OCI-LY1 (cell line): Measurements from ENCODE around the gene THAP2.

Source experiments
- H2AFZ ChIP-seq: fragments of 200-600 bp; sonication (generic), shearing (Covaris generic); 2 replicates; pipeline ENCODE4 v1.6.0; 2014; ENCODE audit warnings: antibody characterized with exemption, mild to moderate bottlenecking, low read length
- H3F3A ChIP-seq: fragments of 200-600 bp; sonication (generic), shearing (Covaris generic); 2 replicates; pipeline ENCODE4 v1.6.0; 2014; ENCODE audit warnings: mild to moderate bottlenecking, antibody characterized with exemption, low read length, moderate library complexity; ENCODE audit not compliant: insufficient read depth
- H3K27ac ChIP-seq: fragments of 200-600 bp; sonication (generic); 2 replicates; pipeline ENCODE4 v1.5.1; 2014; ENCODE audit warnings: low read length, mixed run types, mild to moderate bottlenecking, low read depth; ENCODE audit not compliant: poor library complexity, severe bottlenecking
- H3K27me3 ChIP-seq: fragments of 200-600 bp; sonication (generic); 2 replicates; pipeline ENCODE4 v1.6.0; 2014; ENCODE audit warnings: antibody characterized with exemption, mild to moderate bottlenecking, low read length, moderate library complexity; ENCODE audit not compliant: insufficient read depth
- H3K36me3 ChIP-seq: fragments of 200-600 bp; sonication (generic); 2 replicates; pipeline ENCODE4 v1.6.1; 2014; ENCODE audit warnings: mild to moderate bottlenecking, antibody characterized with exemption, low read length, moderate library complexity, mixed read lengths; ENCODE audit not compliant: insufficient read depth
- H3K4me1 ChIP-seq: fragments of 200-600 bp; sonication (generic); 2 replicates; pipeline ENCODE4 v1.5.1; 2014; ENCODE audit warnings: mild to moderate bottlenecking, low read length, moderate library complexity; ENCODE audit not compliant: insufficient read depth, severe bottlenecking
- H3K4me2 ChIP-seq: fragments of 200-600 bp; sonication (generic), shearing (Covaris generic); 2 replicates; pipeline ENCODE4 v1.6.1; 2014; ENCODE audit warnings: low read length
- H3K4me3 ChIP-seq: fragments of 200-600 bp; sonication (generic); 2 replicates; pipeline ENCODE4 v1.5.1; 2014; ENCODE audit warnings: low read length, low read depth, mild to moderate bottlenecking, mixed read lengths; ENCODE audit not compliant: poor library complexity, severe bottlenecking
- H3K79me2 ChIP-seq: fragments of 200-600 bp; shearing (Covaris generic); 2 replicates; pipeline ENCODE4 v1.6.1; 2016; ENCODE audit warnings: mixed run types, low read length, mixed read lengths; ENCODE audit not compliant: insufficient read depth
- H3K9ac ChIP-seq: fragments of 200-600 bp; sonication (generic), shearing (Covaris generic); 2 replicates; pipeline ENCODE4 v1.6.1; 2014; ENCODE audit warnings: mild to moderate bottlenecking, low read length, mixed read lengths
- H3K9me2 ChIP-seq: fragments of 200-600 bp; sonication (generic), shearing (Covaris generic); 2 replicates; pipeline ENCODE4 v1.6.1; 2014; ENCODE audit warnings: low read depth, mild to moderate bottlenecking, low read length, mixed read lengths
- H3K9me3 ChIP-seq: fragments of 200-600 bp; shearing (Covaris generic); 2 replicates; pipeline ENCODE4 v1.6.1; 2014; ENCODE audit warnings: low read length, mixed read lengths
- H4K20me1 ChIP-seq: fragments of 200-600 bp; sonication (generic), shearing (Covaris generic); 2 replicates; pipeline ENCODE4 v1.6.0; 2016; ENCODE audit warnings: mild to moderate bottlenecking, low read length; ENCODE audit not compliant: insufficient read depth
- EZH2 ChIP-seq: fragments of 200-600 bp; sonication (generic), shearing (Covaris generic); IDR thresholded peaks from 2 replicates; pipeline ENCODE4 v1.8.0; 2017; ENCODE audit warnings: borderline replicate concordance, mixed run types, mild to moderate bottlenecking, antibody characterized with exemption, low read length, moderate library complexity, mixed read lengths
- TF ChIP-seq, protein P1 (sequence below): fragments of 200-600 bp; sonication (generic), shearing (Covaris generic); IDR thresholded peaks from 2 replicates; pipeline ENCODE4 v1.5.1; 2017; ENCODE audit warnings: mild to moderate bottlenecking, antibody characterized with exemption, low read length, moderate library complexity, mixed read lengths

The THAP2 gene

DNA sequence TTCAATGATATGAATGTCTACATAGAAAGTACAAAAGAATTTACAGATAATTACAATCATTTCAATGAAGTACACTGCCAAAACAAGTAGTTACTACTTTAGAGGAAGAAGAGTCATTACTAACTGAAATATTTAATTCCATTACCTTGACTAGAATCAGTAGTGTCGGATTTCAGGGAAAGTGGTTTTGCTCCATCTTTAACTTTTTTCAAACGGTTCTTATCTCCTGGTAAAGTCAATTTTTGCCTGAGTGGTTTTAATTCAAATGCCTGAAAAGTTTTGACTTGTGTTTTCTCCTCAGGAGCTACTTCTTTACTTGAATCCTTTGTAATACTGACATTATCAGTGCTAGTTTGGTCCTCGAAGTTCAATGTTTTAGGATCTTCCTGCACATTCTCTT lies 7.4 kb upstream of the THAP2 start:
- no peaks in the 10 kb centered on the region for H3K9me2 ChIP-seq
- H3K4me1 ChIP-seq, result peaks cover 4% of the 10 kb centered on the region
- no peak overlapping the region for H3K4me3 ChIP-seq
- H4K20me1 ChIP-seq, result no peaks in the 10 kb centered on the region
- H3K4me2 ChIP-seq, result no peak overlapping the region
- H3K27me3 ChIP-seq, result no peaks in the 10 kb centered on the region
- H3K36me3 ChIP-seq, result peaks cover 85% of the 10 kb centered on the region
- H3F3A ChIP-seq, result no peaks in the 10 kb centered on the region
- H3K27ac ChIP-seq, result no peak overlapping the region
- no peak overlapping the region for H2AFZ ChIP-seq
- peaks cover 57% of the 10 kb centered on the region for H3K79me2 ChIP-seq
- 0 out of 2 replicates have a peak, but pooled peaks cover 11% of the 10 kb centered on the region for H3K9me3 ChIP-seq
- TF ChIP-seq EZH2, result no peak
- TF ChIP-seq, protein P1, sequence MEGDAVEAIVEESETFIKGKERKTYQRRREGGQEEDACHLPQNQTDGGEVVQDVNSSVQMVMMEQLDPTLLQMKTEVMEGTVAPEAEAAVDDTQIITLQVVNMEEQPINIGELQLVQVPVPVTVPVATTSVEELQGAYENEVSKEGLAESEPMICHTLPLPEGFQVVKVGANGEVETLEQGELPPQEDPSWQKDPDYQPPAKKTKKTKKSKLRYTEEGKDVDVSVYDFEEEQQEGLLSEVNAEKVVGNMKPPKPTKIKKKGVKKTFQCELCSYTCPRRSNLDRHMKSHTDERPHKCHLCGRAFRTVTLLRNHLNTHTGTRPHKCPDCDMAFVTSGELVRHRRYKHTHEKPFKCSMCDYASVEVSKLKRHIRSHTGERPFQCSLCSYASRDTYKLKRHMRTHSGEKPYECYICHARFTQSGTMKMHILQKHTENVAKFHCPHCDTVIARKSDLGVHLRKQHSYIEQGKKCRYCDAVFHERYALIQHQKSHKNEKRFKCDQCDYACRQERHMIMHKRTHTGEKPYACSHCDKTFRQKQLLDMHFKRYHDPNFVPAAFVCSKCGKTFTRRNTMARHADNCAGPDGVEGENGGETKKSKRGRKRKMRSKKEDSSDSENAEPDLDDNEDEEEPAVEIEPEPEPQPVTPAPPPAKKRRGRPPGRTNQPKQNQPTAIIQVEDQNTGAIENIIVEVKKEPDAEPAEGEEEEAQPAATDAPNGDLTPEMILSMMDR, result no peak
- no peak overlapping the region for H3K9ac ChIP-seq

DNA sequence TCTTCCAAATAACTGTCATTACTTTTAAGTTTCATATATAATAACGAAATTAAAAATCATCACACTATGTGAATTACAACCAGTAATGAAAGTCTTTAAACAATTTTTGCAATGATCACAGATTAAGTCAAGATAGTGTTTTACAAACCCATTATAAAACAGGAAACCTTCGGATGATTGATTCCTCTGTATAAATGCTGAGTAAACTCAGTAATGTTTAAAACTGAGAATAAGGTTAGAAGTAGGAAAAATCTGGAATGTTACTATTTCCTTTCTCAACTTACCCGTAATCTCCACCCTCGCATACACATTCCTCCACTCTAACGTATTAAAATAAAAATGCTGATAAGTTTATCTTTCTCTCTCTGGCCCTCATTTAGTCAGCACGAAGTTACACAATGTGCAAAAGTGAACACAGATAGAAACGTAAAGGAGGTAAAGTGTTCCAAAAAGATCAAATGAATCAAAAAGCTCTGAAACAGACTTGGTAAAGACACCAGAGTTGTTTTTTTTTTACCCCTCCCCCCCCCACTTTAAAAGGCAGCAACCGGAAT lies 2.0 kb upstream of the THAP2 start:
- Histone ChIP-seq H3K9me2 (no peaks in the 10 kb centered on the region), H3K9ac (peak overlapping the region; percentile 97), H3K79me2 (peaks cover 51% of the 10 kb centered on the region), H2AFZ (no peak overlapping the region), H3F3A (no peaks in the 10 kb centered on the region), H3K9me3 (no peaks in the 10 kb centered on the region), H3K4me3 (peak overlapping the region; percentile 99), H3K4me2 (peak overlapping the region; percentile 83), H3K4me1 (peaks cover 26% of the 10 kb centered on the region), H3K27me3 (no peaks in the 10 kb centered on the region), H3K27ac (no peak overlapping the region), H4K20me1 (0 out of 2 replicates have a peak, but pooled peaks cover 2% of the 10 kb centered on the region), H3K36me3 (peaks cover 34% of the 10 kb centered on the region)
- TF ChIP-seq, protein P1, result no peak
- no peak for TF ChIP-seq EZH2

- Histone ChIP-seq H3K79me2 (peaks cover 45% of the 10 kb centered on the region), H2AFZ (no peak overlapping the region), H3K9me3 (no peaks in the 10 kb centered on the region), H3K4me1 (peaks cover 26% of the 10 kb centered on the region), H3K4me3 (peak overlapping the region; percentile 99), H3K27ac (peak overlapping the region; percentile 86), H3K36me3 (peaks cover 25% of the 10 kb centered on the region), H3K9me2 (no peaks in the 10 kb centered on the region), H4K20me1 (0 out of 2 replicates have a peak, but pooled peaks cover 2% of the 10 kb centered on the region), H3K9ac (peak overlapping the region; percentile 97), H3F3A (no peaks in the 10 kb centered on the region), H3K4me2 (peak overlapping the region; percentile 83), H3K27me3 (no peaks in the 10 kb centered on the region)
- no peak for TF ChIP-seq EZH2
- TF ChIP-seq, protein P1, result no peak
These were observed 1.1 kb upstream of the THAP2 start for GRCh38 chr12:71662849-71663560.
